Placental epithelial cell (primary cell): Measurements from ENCODE around the gene CCDC61. TPM values are rescaled to one million over a fixed set of nuclear protein-coding genes. Genes with fewer than 3 reads are reported as not detected.

Experiments used
- small RNA-seq: library from RNA; depleted of rRNA; stranded (forward); fragments of <200 nt; gene quantifications from one replicate; pipeline ENCODE3, GENCODE V24; 2012
- total RNA-seq: library from RNA; depleted of rRNA; stranded (reverse); fragments of >200 nt; gene quantifications from 2 replicates; pipeline ENCODE4 v1.2.3, GENCODE V29; 2012

Gene CCDC61
- total RNA-seq = 6.5 and 7.1 TPM in 2 replicates

GRCh38 chr19:45994998-45995714 is at the start of gene CCDC61:
TSS of gene CCDC61 (plus strand) at chr19:45995467. CDS start at chr19:46003019, 7,552 bp downstream.

GRCh38 chr19:45973553-45974338 is 21.5 kb upstream of the CCDC61 start, which contains the start of gene NOVA2:
TSS of gene NOVA2 (minus strand) at chr19:45973865. CDS start at chr19:45973351, 514 bp downstream.

GRCh38 chr19:46022431-46023310 is 27.4 kb downstream of the CCDC61 start, which contains the start of gene PGLYRP1:
TSS of gene PGLYRP1 (minus strand) at chr19:46023053. CDS start at chr19:46023021, 32 bp downstream.

GRCh38 chr19:46040952-46041500 is 45.8 kb downstream of the CCDC61 start, which contains the start of gene IGFL4:
TSS of gene IGFL4 (minus strand) at chr19:46041002. CDS start at chr19:46040962, 40 bp downstream.

Small RNAs within 50 kb of the gene (small RNA-seq; reads per million reads assigned to genes)
- gene MIR769 = 2.7 reads per million, percentile 84 among the genes with 10 or more reads in this experiment

Other genes with a start within 250 kb of the CCDC61 start
- 14.9 and 18.8 TPM in 2 replicates for gene SIX5, start 226.2 kb upstream of the CCDC61 start, total RNA-seq
- 10.8 and 18.5 TPM in 2 replicates for gene DMPK, start 213.0 kb upstream of the CCDC61 start, total RNA-seq
- gene DMWD, start 202.6 kb upstream of the CCDC61 start, total RNA-seq = 33.4 and 36.5 TPM in 2 replicates
- gene RSPH6A, start 180.2 kb upstream of the CCDC61 start, total RNA-seq = 0.39 and 0.43 TPM in 2 replicates
- gene SYMPK, start 132.3 kb upstream of the CCDC61 start, total RNA-seq = 42.0 and 47.6 TPM in 2 replicates
- gene FOXA3, start 131.1 kb upstream of the CCDC61 start, total RNA-seq = not detected in 2 replicates
- 31.6 and 39.7 TPM in 2 replicates for gene IRF2BP1, start 109.3 kb upstream of the CCDC61 start, total RNA-seq
- 1.6 and 2.0 TPM in 2 replicates for gene MYPOP, start 92.9 kb upstream of the CCDC61 start, total RNA-seq
- not detected in 2 replicates for gene NANOS2, start 80.7 kb upstream of the CCDC61 start, total RNA-seq
- not detected in 2 replicates for gene NOVA2, start 21.6 kb upstream of the CCDC61 start, total RNA-seq
- gene PGLYRP1, start 27.6 kb downstream of the CCDC61 start, total RNA-seq = not detected in 2 replicates
- gene IGFL4, start 45.5 kb downstream of the CCDC61 start, total RNA-seq = not detected in 2 replicates
- not detected in 2 replicates for gene IGFL3, start 129.2 kb downstream of the CCDC61 start, total RNA-seq
- gene IGFL2, start 152.8 kb downstream of the CCDC61 start, total RNA-seq = 0.11 TPM in 1 of 2 replicates, not detected in the other
- gene IGFL1, start 234.3 kb downstream of the CCDC61 start, total RNA-seq = not detected in 2 replicates